Measurements from ENCODE around the gene HCRT.
"Not testable (repeated sequence)": the region's sequence is repeated elsewhere in the genome, so short reads cannot be mapped to it uniquely, and the experiment has no call there.

Gene HCRT

DNA sequence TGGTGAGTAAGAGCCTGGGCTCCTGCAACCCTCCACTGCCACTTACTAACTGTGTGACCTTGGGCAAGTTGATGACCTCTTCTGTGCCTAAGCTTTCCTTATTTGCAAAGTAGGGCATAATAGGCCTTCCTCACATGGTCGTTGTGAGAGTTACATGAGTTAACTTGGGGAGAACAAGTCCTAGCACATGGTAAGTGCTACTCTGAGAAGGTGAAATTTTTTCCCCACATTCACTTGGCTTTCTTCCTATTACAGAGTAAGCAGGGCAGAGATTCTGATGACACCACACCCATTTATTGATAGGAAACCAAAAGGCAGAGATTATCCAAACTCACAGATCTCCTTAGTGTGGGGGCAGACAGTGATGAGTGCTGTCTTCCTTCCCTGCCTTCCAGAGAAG lies 5.9 kb downstream of the HCRT start:
- DNase-seq: no peak

DNA sequence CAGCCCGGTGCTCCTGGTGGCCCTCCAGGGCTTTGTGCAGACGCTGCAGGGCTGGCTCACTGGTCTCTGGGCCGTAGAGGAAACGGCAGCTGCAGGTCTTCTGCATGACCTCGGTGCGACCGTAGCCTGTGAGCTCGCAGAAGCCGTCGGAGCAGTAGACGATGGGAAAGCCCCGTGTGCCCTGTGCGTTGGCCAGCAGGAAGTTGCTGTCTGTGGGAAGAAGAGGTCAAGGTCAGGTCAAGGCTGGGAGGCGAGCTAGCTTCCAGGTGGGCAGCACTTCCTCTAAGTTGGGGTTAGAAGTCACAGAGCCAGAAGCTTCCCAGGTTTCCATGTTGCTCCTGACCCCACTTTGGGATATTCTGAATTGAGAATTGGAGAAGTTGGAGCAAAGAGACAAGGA lies 6.4 kb downstream of the HCRT start:
- DNase-seq: no peak

DNA sequence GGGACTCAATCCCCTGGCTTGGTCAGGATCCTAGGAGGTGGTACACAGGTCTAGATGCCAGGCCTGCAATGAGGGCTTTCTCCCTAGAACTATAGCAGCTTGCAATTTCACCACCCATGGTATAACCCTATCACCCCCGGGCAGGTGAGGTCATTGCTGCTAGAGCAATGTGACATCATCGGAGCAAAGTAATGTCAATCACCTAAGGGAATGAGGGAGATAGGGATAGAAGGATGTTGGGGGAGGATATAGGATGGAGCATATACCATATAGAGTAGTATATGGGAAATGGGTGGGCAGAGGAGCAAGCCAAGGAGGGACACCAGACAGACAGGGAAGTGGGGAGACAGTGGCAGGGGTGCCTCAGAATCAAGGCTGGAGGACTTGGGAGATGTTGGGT lies 7.6 kb downstream of the HCRT start:
- no peak for DNase-seq

DNA sequence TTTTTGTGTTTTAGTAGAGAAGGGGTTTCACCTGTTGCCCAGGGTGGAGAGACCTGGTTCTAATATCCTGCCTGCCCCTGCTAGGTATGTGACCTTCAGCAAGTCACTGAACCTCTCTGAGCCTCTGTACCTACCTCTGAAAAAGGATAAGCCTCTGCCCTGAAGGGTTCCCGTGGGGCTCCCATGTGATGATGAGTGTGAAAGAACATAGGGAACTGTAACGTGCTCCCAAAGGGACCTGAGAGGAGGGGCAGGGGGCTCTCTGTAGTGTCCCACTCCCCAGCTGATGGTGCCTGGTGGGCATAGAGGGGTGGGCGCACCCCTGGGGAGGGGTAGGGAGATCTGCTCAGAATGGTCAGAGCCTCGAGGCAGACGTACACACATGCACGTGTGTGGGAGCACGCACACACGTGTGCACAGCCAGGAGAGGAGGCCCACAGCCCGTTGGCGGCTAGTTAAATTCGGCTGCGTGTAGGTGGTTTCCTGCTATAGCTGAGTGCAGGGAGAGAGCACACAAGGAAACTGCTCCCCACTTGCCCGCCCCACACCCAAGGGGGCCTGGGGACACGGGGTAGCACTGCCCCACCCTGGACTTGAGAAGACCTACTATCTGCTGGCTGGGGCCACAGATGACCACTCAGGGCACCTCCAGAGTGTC lies 11.0 kb downstream of the HCRT start:
- no peak for DNase-seq

DNA sequence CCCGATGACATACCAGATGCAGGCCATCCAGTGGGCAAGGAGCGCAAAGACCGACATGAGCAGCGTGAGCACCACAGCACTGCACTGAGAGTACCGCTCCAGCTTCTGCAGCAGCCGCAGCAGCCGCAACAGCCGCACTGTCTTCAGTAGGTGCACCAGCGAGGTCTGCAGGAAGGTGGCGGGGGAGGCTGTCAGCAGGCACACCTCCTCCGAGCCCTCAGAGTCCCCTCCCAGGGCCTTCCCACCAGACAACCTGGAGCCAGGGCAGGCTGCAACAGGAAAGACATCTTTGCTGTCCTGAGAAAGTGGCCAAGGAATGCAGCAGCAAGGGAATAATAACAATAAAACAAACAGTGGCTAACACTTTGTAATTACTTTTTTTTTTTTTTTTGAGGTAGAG lies 13.4 kb downstream of the HCRT start:
- no peak for DNase-seq

DNA sequence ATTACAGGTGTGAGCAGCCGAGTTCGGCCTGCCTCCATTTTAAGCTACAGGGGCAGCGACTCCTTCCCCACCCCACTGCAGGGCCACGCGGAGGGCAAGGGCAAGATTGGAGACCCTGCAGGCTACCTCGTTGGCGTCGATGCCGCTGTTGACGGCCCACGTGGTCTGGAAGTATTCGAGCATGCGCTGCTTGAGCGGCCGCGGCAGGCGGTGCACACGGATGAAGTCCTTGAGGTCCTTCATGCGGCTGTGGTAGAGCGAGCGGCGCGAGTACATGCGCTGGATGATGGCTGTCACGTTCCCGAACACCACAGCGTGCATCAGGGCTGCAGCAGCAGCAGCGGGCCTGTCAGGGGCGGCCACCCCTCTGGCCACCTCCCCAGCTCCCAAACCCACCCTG lies 15.9 kb downstream of the HCRT start:
- no peak for DNase-seq

DNA sequence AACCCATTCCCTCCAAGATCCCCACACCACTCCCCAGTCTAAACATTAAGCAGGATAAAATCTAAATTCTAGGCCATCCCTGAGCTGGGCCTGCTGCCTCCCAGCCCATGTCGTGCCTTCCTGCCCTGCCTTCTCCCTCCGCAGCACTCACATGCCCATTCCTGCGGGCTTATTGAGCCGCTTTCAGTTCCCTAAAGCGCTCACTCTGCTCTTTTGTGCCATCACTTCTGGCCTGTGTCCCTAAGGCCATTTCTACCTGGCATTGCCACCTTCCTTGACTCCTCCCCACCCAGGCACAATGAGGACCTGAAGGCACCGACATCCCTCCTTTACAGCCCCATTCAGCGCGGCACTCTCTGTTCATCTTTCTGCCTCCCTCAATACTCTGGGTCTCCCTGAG lies 17.4 kb downstream of the HCRT start:
- no peak for DNase-seq

DNA sequence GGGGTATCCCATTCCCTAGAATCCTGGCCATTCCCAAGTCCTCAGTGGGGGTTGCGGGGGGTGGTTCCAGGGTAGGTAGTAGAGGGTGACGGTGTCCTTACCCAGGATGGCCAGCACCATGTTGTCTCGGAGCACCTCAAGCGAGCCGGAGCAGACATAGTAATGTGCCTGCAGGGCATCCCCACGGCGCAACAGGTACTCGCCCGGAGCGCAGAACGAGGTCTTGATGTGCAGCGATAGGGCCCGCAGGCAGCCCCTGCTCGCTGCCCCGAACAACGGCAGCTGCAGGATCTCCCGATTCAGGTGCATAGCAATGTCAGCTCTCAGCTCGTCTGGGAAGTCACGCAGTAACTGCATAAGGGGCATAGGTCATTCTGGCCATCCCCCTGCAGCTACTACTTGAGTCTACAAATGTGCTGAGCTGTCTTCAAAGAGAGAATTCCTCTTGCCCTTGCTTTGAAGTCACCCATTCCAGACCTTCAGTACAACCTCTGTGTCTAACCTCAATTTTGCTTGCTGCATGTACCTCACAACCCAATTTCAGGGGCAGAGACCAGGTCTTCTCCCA lies 19.0 kb downstream of the HCRT start:
- no peak for DNase-seq

DNA sequence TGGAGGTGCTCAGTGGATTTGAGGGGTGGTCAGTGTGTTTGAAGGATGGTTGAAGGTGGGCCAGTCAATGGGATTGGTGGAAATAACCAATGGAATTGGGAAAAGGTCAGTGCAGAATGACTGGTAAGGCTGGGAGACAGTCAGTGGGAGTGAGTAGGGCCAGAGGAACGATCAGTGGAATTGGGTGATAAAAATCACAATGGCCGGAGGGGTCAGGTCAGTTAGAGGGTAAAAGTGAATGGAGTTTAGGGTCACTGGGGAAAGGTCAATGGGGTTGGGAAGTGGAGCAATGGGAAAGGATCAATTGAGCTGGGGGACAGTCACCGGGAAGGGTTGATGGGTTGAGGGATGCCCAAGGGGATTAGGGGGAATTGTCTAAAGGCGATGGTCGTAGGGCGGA lies 19.5 kb downstream of the HCRT start:
- no peak for DNase-seq

DNA sequence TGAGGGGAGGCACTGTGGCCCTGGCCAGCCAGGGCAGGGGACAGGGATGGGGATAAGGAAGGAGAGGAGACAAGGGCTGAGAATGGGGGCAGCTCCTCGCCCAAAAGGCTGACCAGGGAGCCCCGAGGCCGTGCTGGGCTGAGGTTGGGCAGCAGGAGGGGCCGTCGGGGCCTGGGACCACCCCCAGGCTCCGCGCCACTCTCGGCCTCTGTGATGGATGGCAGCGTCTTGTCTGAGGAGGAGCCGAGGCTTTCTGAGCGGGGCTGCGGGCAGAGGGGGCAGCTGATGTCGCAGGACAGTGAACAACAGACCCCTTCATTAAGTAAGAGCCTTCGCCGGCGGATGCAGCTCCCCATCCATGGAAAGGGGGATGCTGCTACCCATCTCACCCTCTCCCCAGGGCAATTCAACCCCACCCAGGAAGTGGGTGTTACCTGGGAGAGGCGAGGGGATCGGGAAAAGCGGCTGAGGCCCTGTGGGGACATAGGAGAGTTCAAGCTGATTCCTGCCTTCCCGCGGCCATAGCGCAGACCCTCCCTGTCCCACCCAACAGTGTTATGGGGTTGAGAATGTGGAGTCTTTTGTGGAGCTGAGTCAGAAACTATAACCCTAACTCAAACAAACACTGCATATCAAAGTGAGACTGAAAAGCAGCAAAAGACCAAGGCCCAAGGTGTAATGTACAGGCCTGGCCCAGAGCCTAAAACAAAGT lies 21.4 kb downstream of the HCRT start:
- DNase-seq: no peak

DNA sequence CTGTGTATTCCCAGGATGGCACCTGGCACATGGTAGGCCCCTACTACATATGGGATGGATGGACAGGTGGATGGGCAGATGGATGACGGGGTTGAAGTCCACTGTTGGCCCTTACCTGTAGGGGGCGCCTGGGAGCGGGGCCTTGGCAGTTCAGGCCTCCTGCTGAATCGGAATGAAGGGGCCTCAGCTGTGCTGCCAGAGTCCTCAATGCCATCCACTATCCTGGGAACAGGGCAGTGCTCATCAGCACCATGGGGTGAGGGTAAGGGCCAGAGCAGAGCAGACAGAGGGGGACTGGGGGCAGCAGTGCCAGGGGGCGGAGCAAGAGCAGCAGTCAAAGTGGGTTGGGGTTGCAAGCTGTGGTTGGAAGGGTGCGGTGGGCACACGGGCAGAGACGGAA lies 22.1 kb downstream of the HCRT start:
- no peak for DNase-seq

DNA sequence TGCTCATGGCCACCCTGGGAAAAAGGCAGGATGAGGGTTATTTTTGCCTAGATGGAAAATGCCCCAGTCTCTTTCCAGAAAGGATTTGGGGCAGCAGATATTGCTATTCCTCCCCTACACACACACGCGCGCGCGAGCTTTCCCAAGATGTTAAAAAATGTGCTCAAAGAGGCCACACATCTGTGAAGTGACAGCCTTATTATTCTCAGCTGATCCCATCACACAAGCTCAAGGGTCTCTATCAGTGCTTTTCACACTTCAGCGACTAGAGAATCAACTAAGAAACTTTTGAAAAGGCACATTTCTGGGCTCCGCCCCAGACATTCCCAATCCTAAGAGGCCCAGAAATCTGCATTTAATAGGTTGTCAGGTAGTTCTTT lies 24.7 kb downstream of the HCRT start:
- DNase-seq: no peak

DNA sequence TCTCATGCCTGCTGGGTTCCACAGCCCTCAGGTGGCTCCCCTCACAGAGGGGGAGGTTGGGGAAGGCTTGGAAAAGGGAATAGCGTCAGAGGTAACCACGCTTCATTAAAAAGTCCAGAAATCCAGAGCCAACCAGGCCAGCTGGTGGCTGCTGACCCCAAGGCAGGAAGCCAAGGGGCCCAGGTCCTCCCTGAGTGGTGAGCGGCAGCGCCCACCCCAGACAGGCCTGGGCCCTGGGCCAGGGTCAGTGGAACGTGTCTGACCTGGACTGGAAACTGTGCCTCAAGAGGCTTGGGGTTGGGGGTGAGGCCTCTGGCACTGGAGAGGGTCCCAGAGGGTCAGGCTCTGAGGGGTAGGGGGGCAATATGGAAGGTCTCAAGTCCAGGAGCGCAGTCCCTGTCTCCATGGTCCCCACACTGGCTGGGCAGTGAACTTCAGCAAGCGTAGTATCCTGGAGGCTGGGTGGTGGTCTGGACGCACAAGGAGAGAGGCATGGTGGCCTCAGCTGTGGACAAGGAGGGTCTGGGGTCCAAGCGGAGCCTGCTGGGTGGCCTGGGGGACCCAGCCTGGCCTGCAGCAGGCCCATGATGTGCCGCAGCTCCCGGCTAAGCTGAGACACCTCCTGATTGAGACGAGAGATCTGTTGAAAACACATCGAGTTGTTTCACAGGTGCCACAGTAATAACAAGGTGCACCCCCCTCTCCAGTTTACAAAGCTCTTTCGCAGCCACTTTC lies 25.3 kb downstream of the HCRT start:
- DNase-seq: no peak

DNA sequence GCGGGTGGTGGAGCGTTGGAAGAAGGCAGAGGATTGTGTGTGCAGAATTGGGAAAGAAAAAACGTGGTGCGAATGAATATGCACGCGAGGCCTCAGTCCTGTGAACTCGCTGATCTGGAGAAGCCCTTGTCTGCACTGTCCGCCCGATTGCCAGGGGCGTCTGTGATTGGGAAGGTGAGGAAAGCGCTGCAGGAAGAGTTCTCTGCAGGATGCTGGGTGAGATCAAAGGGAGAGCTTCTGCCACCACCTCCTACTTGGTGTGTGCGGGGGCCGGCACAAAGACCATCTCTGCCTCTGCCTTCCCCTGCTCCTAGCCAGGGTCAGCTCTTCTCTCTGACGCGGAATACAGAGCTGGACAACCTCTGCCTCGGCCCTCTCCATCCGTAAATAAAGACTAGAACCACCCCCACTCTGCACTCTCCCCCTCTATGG lies 29.6 kb downstream of the HCRT start:
- DNase-seq: no peak

DNA sequence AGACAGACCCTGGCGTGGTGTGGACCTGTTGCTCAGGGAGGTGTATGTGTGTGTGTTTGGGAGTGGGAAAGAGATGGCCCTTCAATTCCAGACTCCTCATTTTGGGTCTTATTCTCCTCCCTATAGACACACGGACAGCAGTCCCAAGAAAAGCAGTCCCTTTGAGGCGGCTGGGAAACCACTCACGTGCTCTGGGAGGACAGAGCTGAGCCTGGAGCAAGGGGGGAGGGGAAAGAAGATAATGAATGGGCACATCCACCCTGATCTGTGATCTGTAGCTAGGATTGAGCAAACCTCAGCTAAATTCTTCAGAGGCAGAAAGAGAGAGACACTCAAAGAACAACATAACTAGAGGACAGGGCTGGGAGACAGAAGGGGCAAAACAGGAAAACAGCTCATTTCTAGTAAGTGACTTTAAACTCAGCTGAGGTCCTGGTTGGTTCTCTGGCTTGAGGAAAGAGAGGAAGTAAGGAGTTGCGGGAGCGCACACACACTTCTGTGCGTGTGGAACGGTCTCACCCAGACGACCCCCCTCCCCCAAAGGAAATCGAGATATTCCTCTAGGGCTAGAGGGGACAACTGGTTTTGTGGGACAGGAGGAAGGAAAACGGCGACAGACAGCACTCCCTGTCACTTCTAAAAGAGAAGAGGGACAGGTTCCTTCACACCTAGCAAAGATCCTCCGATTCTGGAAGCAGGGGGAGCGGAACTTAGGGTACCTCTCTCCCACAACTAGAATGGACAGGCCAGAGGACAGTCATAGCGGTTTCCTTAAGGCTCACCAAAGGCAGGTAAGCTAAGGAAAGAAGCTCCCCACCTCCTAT lies 31.1 kb downstream of the HCRT start:
- peak; percentile 22 for DNase-seq

DNA sequence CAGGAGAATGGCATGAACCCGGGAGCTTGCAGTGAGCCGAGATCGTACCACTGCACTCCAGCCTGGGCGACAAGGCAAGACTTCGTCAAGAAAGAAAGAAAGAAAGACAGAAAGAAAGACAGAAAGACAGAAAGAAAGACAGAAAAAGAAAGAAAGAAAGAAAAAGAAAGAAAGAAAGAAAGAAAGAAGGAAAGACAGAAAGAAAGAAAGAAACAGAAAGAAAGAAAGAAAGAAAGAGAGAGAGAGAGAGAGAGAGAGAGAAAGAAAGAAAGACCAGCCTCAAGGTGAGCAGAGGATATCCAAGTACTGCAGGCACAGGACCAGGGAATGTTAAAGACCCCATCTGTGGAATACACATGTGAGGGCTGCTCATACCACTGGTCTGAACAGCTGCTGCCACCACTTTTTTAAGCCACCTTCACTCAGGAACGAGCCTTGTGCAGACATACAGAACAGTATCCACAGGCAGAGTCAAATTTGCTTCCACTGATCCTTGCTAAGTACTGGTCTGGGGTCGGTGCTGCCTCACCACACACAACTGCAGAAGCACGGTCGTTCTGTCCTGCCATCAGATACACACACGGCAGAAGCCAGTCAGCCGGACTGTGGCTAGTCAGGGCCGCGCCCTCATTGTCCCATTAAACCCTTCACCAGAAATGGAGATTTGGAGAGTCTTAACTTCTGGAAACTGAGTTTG lies 38.2 kb downstream of the HCRT start:
- DNase-seq: no peak

DNA sequence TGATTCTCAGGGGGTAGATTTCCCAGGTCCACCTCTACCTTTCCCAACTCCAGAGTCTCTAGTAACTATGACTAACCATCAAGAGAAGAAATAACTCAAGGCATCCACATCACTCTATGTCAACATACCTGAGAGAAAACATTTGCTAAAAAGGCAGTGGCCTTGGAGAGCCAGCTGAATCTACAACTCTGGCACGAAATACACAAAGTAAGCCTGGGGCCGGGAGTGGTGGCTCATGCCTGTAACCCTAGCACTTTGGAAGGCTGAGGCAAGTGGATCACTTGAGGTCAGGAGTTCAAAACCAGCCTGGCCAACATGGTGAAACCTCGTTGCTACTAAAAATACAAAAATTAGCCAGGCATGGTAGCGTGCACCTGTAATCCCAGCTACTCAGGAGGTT lies 42.1 kb downstream of the HCRT start:
- not testable (repeated sequence) for DNase-seq

DNA sequence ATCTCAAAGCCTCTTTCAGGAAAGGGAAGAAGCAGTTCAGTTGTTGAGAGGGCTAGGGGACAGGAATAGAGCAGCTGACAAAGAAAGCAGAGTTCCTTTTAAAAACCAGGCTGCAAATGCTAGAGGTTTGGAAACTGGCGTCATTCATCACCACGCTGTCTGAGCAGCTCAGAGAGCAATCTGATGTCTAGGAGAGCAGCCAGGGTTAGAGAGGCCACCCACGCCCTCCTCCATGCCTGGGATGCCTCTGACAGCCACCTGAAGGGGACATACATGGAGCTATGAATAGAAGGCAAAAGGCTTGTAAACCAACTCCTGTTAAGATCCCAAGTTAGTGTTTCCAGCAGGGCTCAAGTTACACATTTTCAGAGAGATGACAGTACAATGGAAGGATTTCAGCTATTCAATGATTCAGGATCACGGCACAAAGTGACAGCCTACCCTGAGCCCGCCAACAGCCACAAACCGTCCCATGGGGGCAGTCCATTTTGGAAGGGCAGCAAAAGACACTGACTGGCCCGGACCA lies 42.8 kb downstream of the HCRT start:
- peak; percentile 90 for DNase-seq

DNA sequence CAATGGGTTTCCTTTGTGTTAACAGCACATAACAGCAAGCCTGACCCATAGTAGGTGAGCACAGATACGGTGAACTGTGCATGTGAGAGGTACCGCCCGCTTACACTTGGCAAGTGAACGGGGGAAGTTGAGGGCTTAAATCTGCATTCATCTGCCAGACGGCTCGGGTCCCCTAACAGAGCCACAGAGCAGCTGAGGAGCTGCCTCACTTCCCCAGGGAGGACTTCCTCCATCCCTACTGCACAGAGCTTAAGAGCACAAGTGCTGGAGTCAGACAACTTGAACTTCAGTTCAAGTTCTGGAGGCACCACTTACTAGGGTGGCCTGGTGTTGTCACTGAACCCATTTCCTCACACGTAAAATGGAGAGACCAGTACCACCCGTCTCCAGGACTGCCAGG lies 43.9 kb downstream of the HCRT start:
- DNase-seq: no peak

DNA sequence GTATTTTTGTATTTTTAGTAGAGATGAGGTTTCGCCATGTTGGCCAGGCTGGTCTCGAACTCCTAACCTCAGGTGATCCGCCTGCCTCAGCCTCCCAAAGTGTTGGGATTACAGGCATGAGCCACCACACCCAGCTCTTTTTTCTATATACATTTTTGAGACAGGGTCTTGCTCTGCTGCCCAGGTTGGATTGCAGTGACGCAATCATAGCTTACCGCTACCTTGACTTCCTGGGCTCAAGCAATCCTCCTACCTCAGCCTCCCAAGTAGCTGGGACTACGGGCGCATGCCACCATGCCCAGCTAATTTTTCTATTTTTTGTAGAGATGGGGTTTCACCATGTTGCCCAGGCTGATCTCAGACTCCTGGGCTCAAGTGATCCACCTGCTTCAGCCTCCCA lies 44.6 kb downstream of the HCRT start:
- DNase-seq: not testable (repeated sequence)

DNA sequence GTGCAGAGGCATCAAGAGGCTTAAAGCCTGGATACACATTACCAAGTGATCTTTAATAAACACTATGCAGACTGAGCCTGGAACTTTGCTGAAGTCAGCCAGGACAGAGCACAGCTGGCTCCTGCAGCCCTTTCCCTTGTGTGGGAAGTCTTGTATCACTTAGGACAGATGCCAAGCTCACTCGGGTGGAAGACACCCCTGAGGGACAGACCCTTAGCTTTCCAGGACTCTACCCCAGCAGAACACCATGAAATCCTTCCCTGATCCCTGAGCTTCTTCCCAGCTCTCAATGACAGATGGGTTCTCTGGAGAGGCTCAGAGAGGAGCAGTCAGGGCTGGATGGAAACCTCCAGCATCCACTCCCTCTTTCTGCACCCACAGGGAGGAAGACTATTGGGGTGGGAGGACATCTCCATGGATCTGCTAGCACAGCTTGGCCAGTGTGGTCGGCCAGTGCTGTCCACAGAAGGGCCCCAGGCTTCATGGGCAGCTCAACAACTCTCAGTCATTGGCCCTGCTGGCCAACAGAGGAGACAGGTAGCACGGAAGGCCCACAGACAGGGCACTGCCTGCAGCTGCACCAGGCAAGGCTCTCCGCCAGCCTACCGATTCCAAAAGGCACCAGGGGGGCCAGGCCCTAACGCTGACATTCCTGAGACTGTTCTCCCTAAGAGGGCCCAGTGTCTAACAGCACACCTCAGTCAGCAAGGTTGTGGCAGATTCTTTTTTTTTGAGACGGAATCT lies 46.3 kb downstream of the HCRT start:
- no peak for DNase-seq
